GM12891 (cell line): ENCODE results near the gene ACKR2.

Source experiments
- PAX5 ChIP-seq: IDR thresholded peaks from 2 replicates; pipeline ENCODE4 v1.6.1; 2011; ENCODE audit warnings: low read length, moderate library complexity, mild to moderate bottlenecking; ENCODE audit not compliant: insufficient read depth, severe bottlenecking
- POLR2A ChIP-seq: IDR thresholded peaks from 2 replicates; pipeline ENCODE4 v1.6.1; 2011; ENCODE audit warnings: low read depth, low read length, control low read depth
- POLR2AphosphoS5 ChIP-seq: IDR thresholded peaks from 2 replicates; pipeline ENCODE4 v1.6.1; 2011; ENCODE audit warnings: low read depth, low read length, control low read depth
- POU2F2 ChIP-seq: IDR thresholded peaks from 2 replicates; pipeline ENCODE4 v1.6.1; 2011; ENCODE audit warnings: low read depth, mild to moderate bottlenecking, control low read depth, low read length, moderate library complexity
- SPI1 ChIP-seq: IDR thresholded peaks from 2 replicates; pipeline ENCODE4 v1.6.1; 2011; ENCODE audit warnings: low read depth, low read length, control low read depth
- TAF1 ChIP-seq: IDR thresholded peaks from 2 replicates; pipeline ENCODE4 v1.6.1; 2011; ENCODE audit warnings: low read depth, low read length, control low read depth

DNA sequence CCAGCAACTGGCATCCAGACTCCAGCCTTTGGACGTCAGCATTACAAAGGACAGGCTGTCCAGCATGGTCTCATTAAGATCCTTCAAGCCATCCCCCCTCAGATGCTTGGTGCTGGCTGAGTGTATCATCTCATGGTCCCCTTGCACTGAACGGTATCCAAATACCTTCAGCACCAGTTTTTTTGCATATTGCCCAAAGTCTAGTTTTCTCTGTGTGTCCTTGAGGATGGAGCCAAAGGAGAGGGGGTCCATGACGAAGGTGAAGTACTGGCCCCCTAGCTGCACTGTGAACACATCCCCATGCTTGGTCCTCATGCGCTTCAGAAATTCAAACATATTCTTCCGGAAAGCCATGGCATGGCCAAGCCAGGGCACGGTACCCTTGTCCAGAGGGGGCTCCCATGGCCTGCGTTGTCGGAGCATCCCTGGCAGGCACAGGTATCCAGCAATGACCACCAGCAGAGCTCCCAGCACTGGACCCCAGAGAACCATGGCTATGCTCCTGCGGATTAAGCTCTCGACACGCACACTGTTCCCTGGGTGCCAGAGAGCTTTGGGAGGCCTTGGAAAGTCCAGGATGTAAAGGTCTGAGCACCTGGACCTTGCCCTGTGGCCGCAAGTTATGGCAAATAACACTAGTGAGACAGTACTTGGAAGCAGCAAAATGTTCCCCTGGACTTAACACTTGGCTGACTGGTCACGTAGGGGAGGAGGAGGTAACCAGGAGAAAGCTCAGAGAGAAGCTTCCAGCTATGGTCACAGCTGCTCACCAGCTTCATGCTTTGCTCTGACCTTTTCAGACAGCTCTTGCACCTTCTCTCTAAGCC is 66.3 kb downstream of the ACKR2 start, which contains the start of gene CYP8B1:
- TF ChIP-seq POLR2AphosphoS5 (no peak), POLR2A (no peak), SPI1 (no peak), TAF1 (no peak), PAX5 (no peak), POU2F2 (no peak)
